Measurements from ENCODE around the gene LRP3. TPM values are rescaled to one million over a fixed set of nuclear protein-coding genes. Genes with fewer than 3 reads are reported as not detected.

LRP3 gene
- total and polyA plus RNA-seq, 2 experiments from 2014 or later: 3.5 to 62.7 TPM

GRCh38 chr19:33161201-33161600, 32.9 kb upstream of the LRP3 start:
- H3K9me2 ChIP-seq (ENCODE audit: insufficient read depth): no peaks in the 10 kb centered on the region
- Mint-ChIP-seq H3K9me3 (peaks cover 23% of the 10 kb centered on the region), H3K4me3 (no peak overlapping the region), H3K36me3 (ENCODE audit: low read depth) (peaks cover 6% of the 10 kb centered on the region), H3K27ac (no peak overlapping the region), H3K4me1 (no peaks in the 10 kb centered on the region), H3K27me3 (ENCODE audit: insufficient read depth, low read depth, poor library complexity) (peaks cover 1% of the 10 kb centered on the region)
- H3K4me3 ChIP-seq: no peak overlapping the region
- H3K4me2 ChIP-seq: no peak overlapping the region
- H3K4me1 ChIP-seq (ENCODE audit: insufficient read depth): no peaks in the 10 kb centered on the region
- DNase-seq (ENCODE audit: low spot score) (no peak), ATAC-seq (no peak)
- TF ChIP-seq ETS1 (IDR thresholded peaks at IDR 0.05): no peak
- no peak for TF ChIP-seq CREB1 (CRISPR knock-in tag; IDR thresholded peaks at IDR 0.05; ENCODE audit: low read depth)
- no peak for TF ChIP-seq ZNF114 (CRISPR knock-in tag; IDR thresholded peaks at IDR 0.05)
- TF ChIP-seq POLR2AphosphoS5 (IDR thresholded peaks at IDR 0.05; ENCODE audit: low read depth): no peak
- no peak for TF ChIP-seq NANOG (IDR thresholded peaks at IDR 0.05; ENCODE audit: borderline replicate concordance)
- H4K20me1 ChIP-seq (replicated peaks; ENCODE audit: insufficient read depth): no peaks in the 10 kb centered on the region
- H3K36me3 ChIP-seq (ENCODE audit: insufficient read depth): no peaks in the 10 kb centered on the region
- no peak overlapping the region for H2AFZ ChIP-seq
- H3K79me2 ChIP-seq (replicated peaks; ENCODE audit: insufficient read depth): no peaks in the 10 kb centered on the region
- H3K27ac ChIP-seq (ENCODE audit: low read depth): no peak overlapping the region
- H3F3A ChIP-seq (replicated peaks; ENCODE audit: low read depth): no peaks in the 10 kb centered on the region
- H3K27me3 ChIP-seq (ENCODE audit: insufficient read depth): no peaks in the 10 kb centered on the region

- no peak for DNase-seq (ENCODE audit: low spot score)
- Histone ChIP-seq H2AFZ (no peak overlapping the region), H4K20me1 (replicated peaks; ENCODE audit: insufficient read depth) (no peaks in the 10 kb centered on the region), H3K4me2 (no peak overlapping the region), H3K27me3 (ENCODE audit: insufficient read depth) (no peaks in the 10 kb centered on the region), H3K9me2 (ENCODE audit: insufficient read depth) (no peaks in the 10 kb centered on the region), H3K79me2 (replicated peaks; ENCODE audit: insufficient read depth) (no peaks in the 10 kb centered on the region), H3K27ac (ENCODE audit: low read depth) (no peak overlapping the region), H3K4me3 (no peak overlapping the region), H3F3A (replicated peaks; ENCODE audit: low read depth) (no peaks in the 10 kb centered on the region), H3K36me3 (ENCODE audit: insufficient read depth) (no peaks in the 10 kb centered on the region), H3K4me1 (ENCODE audit: insufficient read depth) (no peaks in the 10 kb centered on the region)
- peaks cover 1% of the 10 kb centered on the region for H3K27me3 Mint-ChIP-seq (ENCODE audit: insufficient read depth, low read depth, poor library complexity)
- no peak overlapping the region for H3K4me3 Mint-ChIP-seq
- peaks cover 39% of the 10 kb centered on the region for H3K9me3 Mint-ChIP-seq
- no peaks in the 10 kb centered on the region for H3K4me1 Mint-ChIP-seq
- ATAC-seq: no peak
- peaks cover 12% of the 10 kb centered on the region for H3K36me3 Mint-ChIP-seq (ENCODE audit: low read depth)
- no peak overlapping the region for H3K27ac Mint-ChIP-seq
- TF ChIP-seq ZNF114 (CRISPR knock-in tag; IDR thresholded peaks at IDR 0.05): no peak
- TF ChIP-seq POLR2AphosphoS5 (IDR thresholded peaks at IDR 0.05; ENCODE audit: low read depth): no peak
- no peak for TF ChIP-seq REST (IDR thresholded peaks at IDR 0.05; ENCODE audit: unreplicated experiment)
- no peak for TF ChIP-seq CREB1 (CRISPR knock-in tag; IDR thresholded peaks at IDR 0.05; ENCODE audit: low read depth)
- no peak for TF ChIP-seq ETS1 (IDR thresholded peaks at IDR 0.05)
- no peak for TF ChIP-seq ZNF462 (CRISPR knock-in tag; IDR thresholded peaks at IDR 0.05)
- TF ChIP-seq JUNB (IDR thresholded peaks at IDR 0.05; ENCODE audit: unreplicated experiment): no peak
These were observed 30.6 kb upstream of the LRP3 start for GRCh38 chr19:33163481-33163880.
